Upper lobe of left lung (tissue), 4 donors: Measurements from ENCODE around the gene CNST.

Source experiments
- CTCF ChIP-seq, 6 experiments: fragments of 450-650 bp in 4 of 6; fragments of 200-600 bp in 2 of 6; sonication (generic) in 2 of 6; IDR thresholded peaks; one replicate each; pipeline ENCODE4 v1.5.1; 2016 to 2019; ENCODE audit warnings: antibody characterized with exemption in 6 of 6
- POLR2A ChIP-seq, 4 donors: fragments of 450-650 bp; IDR thresholded peaks; one replicate each; pipeline ENCODE4 v1.5.1; 2016 to 2017; ENCODE audit warnings: antibody characterized with exemption in 4 of 4, mild to moderate bottlenecking in 2 of 4
- POLR2AphosphoS5 ChIP-seq, 2 donors: sonication (generic); formaldehyde crosslinking; IDR thresholded peaks; one replicate each; pipeline ENCODE4 v1.5.1; 2017; ENCODE audit warnings: antibody characterized with exemption in 2 of 2

- TF ChIP-seq CTCF (IDR thresholded peaks at IDR 0.05): no peak
- no peak for TF ChIP-seq POLR2AphosphoS5 (IDR thresholded peaks at IDR 0.05)
- no peak for TF ChIP-seq POLR2A (IDR thresholded peaks at IDR 0.05)
These were observed 10.9 kb downstream of the CNST start for GRCh38 chr1:246577082-246577719.
